Measurements from ENCODE around the gene FRS3. TPM values are rescaled to one million over a fixed set of nuclear protein-coding genes. Genes with fewer than 3 reads are reported as not detected.

FRS3 gene
- total and polyA plus RNA-seq, 2 experiments from 2014 or later, result 1.3 to 3.3 TPM

GRCh38 chr6:41748542-41748941, 31.2 kb downstream of the FRS3 start (continued):
- TF ChIP-seq REST (IDR thresholded peaks at IDR 0.05; ENCODE audit: unreplicated experiment), result no peak
- TF ChIP-seq ZNF114 (CRISPR knock-in tag; IDR thresholded peaks at IDR 0.05), result no peak
- TF ChIP-seq, protein P1, sequence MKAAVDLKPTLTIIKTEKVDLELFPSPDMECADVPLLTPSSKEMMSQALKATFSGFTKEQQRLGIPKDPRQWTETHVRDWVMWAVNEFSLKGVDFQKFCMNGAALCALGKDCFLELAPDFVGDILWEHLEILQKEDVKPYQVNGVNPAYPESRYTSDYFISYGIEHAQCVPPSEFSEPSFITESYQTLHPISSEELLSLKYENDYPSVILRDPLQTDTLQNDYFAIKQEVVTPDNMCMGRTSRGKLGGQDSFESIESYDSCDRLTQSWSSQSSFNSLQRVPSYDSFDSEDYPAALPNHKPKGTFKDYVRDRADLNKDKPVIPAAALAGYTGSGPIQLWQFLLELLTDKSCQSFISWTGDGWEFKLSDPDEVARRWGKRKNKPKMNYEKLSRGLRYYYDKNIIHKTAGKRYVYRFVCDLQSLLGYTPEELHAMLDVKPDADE (IDR thresholded peaks at IDR 0.05), result no peak

DNA sequence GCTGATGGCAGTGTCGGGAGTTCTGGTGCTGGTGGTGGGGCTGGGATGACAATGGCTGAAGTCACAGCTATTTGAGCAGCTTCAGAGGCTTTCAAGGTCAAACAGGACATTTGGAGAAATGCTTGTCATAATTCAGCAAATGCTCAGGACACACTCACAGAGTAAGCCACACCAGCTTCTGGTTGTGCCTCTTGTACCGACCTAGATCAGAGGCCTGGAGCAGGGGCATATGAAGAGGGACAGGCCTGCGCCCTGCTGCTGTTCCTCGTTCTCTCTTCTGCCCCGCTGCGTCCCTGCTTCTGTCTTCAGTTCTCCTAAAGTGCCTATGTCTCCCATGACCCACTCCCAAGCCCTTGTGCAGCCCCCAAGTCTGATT, 31.6 kb downstream of the FRS3 start:
- H3K4me1 Mint-ChIP-seq, result no peaks in the 10 kb centered on the region
- no peaks in the 10 kb centered on the region for H3F3A ChIP-seq (replicated peaks; ENCODE audit: low read depth)
- H2AFZ ChIP-seq, result no peak overlapping the region
- H3K9me3 Mint-ChIP-seq, result no peaks in the 10 kb centered on the region
- no peak overlapping the region for H3K4me2 ChIP-seq
- H3K27ac Mint-ChIP-seq, result no peak overlapping the region
- no peak overlapping the region for H3K4me3 ChIP-seq
- no peak for ATAC-seq
- H3K4me3 Mint-ChIP-seq, result no peak overlapping the region
- no peaks in the 10 kb centered on the region for H4K20me1 ChIP-seq (replicated peaks; ENCODE audit: insufficient read depth)
- H3K27me3 Mint-ChIP-seq (ENCODE audit: insufficient read depth, low read depth, poor library complexity), result peaks cover 7% of the 10 kb centered on the region
- H3K9me2 ChIP-seq (ENCODE audit: insufficient read depth), result no peaks in the 10 kb centered on the region
- no peaks in the 10 kb centered on the region for H3K79me2 ChIP-seq (replicated peaks; ENCODE audit: insufficient read depth)
- H3K27me3 ChIP-seq (ENCODE audit: insufficient read depth), result no peaks in the 10 kb centered on the region
- no peak overlapping the region for H3K27ac ChIP-seq (ENCODE audit: low read depth)
- DNase-seq (ENCODE audit: low spot score), result no peak
- no peaks in the 10 kb centered on the region for H3K36me3 Mint-ChIP-seq (ENCODE audit: low read depth)
- H3K4me1 ChIP-seq (ENCODE audit: insufficient read depth), result no peaks in the 10 kb centered on the region
- TF ChIP-seq EZH2 (IDR thresholded peaks at IDR 0.05; ENCODE audit: low read depth, unreplicated experiment) (no peak), REST (IDR thresholded peaks at IDR 0.05; ENCODE audit: unreplicated experiment) (no peak), NANOG (IDR thresholded peaks at IDR 0.05; ENCODE audit: borderline replicate concordance) (no peak), ZNF114 (CRISPR knock-in tag; IDR thresholded peaks at IDR 0.05) (no peak), POLR2AphosphoS5 (IDR thresholded peaks at IDR 0.05; ENCODE audit: low read depth) (no peak), STAT1 (IDR thresholded peaks at IDR 0.05; ENCODE audit: unreplicated experiment) (no peak)
- no peaks in the 10 kb centered on the region for H3K36me3 ChIP-seq (ENCODE audit: insufficient read depth)

All from GM23338 (cell line).